Keratinocyte (primary cell): ENCODE data around the gene CBX8. TPM values are rescaled to one million over a fixed set of nuclear protein-coding genes. Genes with fewer than 3 reads are reported as not detected.

Experiments used
- DNase-seq: peaks from one replicate; pipeline ENCODE4 v3.0.0-alpha.2; 2011; ENCODE audit warnings: low read depth, missing footprints, low spot score
- FAIRE-seq: peaks from 2 replicates; lab custom pipeline; 2011; peaks lifted over from hg19 to GRCh38; lab: Jason Lieb, UNC
- H2AFZ ChIP-seq: 2 replicates; pipeline ENCODE4 v1.6.0; 2012; ENCODE audit warnings: low read length, control low read depth, inconsistent platforms; ENCODE audit not compliant: control insufficient read depth
- H3K27ac ChIP-seq: 2 replicates; pipeline ENCODE4 v1.5.1; 2011; ENCODE audit warnings: low read length; ENCODE audit not compliant: control insufficient read depth, insufficient read depth
- H3K27me3 ChIP-seq: 3 replicates; pipeline ENCODE4 v1.6.0; 2011; ENCODE audit warnings: low read length; ENCODE audit not compliant: control insufficient read depth, insufficient read depth; ENCODE audit errors: extremely low read depth
- H3K36me3 ChIP-seq, 2 experiments: 2 replicates in 1 of 2; 3 replicates in 1 of 2; pipeline ENCODE4 v1.5.1; 2011; ENCODE audit warnings: low read length in 2 of 2, mild to moderate bottlenecking in 1 of 2; ENCODE audit not compliant: control insufficient read depth in 2 of 2, insufficient read depth in 2 of 2; ENCODE audit errors: extremely low read depth in 1 of 2
- H3K4me1 ChIP-seq: 3 replicates; pipeline ENCODE4 v1.5.1; 2011; ENCODE audit warnings: low read length; ENCODE audit not compliant: control insufficient read depth, insufficient read depth; ENCODE audit errors: extremely low read depth
- H3K4me2 ChIP-seq: 3 replicates; pipeline ENCODE4 v1.6.0; 2011; ENCODE audit warnings: low read depth, low read length; ENCODE audit not compliant: control insufficient read depth, insufficient read depth; ENCODE audit errors: extremely low read depth
- H3K4me3 ChIP-seq, 3 experiments: fragments of 200-600 bp in 1 of 3; sonication (generic) in 1 of 3; 2 replicates in 2 of 3; 3 replicates in 1 of 3; pipeline ENCODE4 v1.5.1; 2011 to 2016; ENCODE audit warnings: low read length in 3 of 3, mild to moderate bottlenecking in 3 of 3, control low read depth in 2 of 3, inconsistent platforms in 1 of 3, low read depth in 1 of 3, mixed read lengths in 1 of 3, mixed run types in 1 of 3, moderate library complexity in 1 of 3; ENCODE audit not compliant: control insufficient read depth in 2 of 3, insufficient read depth in 2 of 3; ENCODE audit errors: extremely low read depth in 1 of 3
- H3K79me2 ChIP-seq: 2 replicates; pipeline ENCODE4 v1.6.0; 2012; ENCODE audit warnings: low read length; ENCODE audit not compliant: control insufficient read depth, insufficient read depth
- H3K9ac ChIP-seq: 3 replicates; pipeline ENCODE4 v1.6.0; 2011; ENCODE audit warnings: low read length; ENCODE audit not compliant: control insufficient read depth, insufficient read depth; ENCODE audit errors: extremely low read depth
- H3K9me1 ChIP-seq: 3 replicates; pipeline ENCODE4 v1.6.0; 2011; ENCODE audit warnings: low read length; ENCODE audit not compliant: control insufficient read depth, insufficient read depth; ENCODE audit errors: extremely low read depth
- H3K9me3 ChIP-seq: 2 replicates; pipeline ENCODE4 v1.5.1; 2012; ENCODE audit warnings: low read depth, low read length; ENCODE audit not compliant: control insufficient read depth
- H4K20me1 ChIP-seq: 3 replicates; pipeline ENCODE4 v1.6.0; 2011; ENCODE audit warnings: low read length; ENCODE audit not compliant: control insufficient read depth, insufficient read depth; ENCODE audit errors: extremely low read depth
- CTCF ChIP-seq, 3 experiments: IDR thresholded peaks in 1 of 3; conservative IDR thresholded peaks in 1 of 3; optimal IDR thresholded peaks in 1 of 3; 2 replicates in 2 of 3; 3 replicates in 1 of 3; pipeline versions ENCODE3 to v1.5.1; 2011; ENCODE audit warnings: low read length in 3 of 3, mild to moderate bottlenecking in 3 of 3, moderate library complexity in 2 of 3, control low read depth in 1 of 3, inconsistent platforms in 1 of 3; ENCODE audit not compliant: insufficient read depth in 2 of 3; ENCODE audit errors: extremely low read depth in 1 of 3
- EZH2 ChIP-seq: IDR thresholded peaks from one replicate; pipeline ENCODE4 v1.6.1; 2012; ENCODE audit warnings: inconsistent platforms, mild to moderate bottlenecking, low read length, moderate library complexity
- dilution Hi-C: fragments of 300-500 bp; cut with MboI; formaldehyde crosslinking; loops from one replicate; pipeline ENCODE4 v1.7.0; 2020; ENCODE audit warnings: low sequenced_read_pairs; ENCODE audit not compliant: extremely low pct_ligation_motif_present
- polyA plus RNA-seq, 5 experiments: library from polyadenylated mRNA; depleted of rRNA in 3 of 5; stranded (reverse) in 3 of 5; stranded (forward) in 1 of 5; unstranded in 1 of 5; fragments of >200 nt; gene quantifications; 1 replicate in 1 of 5; 2 replicates in 3 of 5; 3 replicates in 1 of 5; pipeline versions ENCODE4 v1.2.1 to v1.2.3, GENCODE V29; 2011 to 2012; ENCODE audit warnings: missing spikeins in 2 of 5, low read depth in 1 of 5, low replicate concordance in 1 of 5

The CBX8 gene
- polyA plus RNA-seq, 1 donor (not counting 4 experiments of a cell fraction or from before 2014, with no cell fraction given), result 0.49 TPM

- Histone ChIP-seq H3K9ac (no peak overlapping the region), H3K4me3 (peak overlapping the region in 1 of 3 experiments; percentile 7), H3K27ac (no peak overlapping the region), H3K79me2 (no peaks in the 10 kb centered on the region), H3K4me1 (peaks cover 5% of the 10 kb centered on the region), H3K36me3 (no peaks in the 10 kb centered on the region), H3K9me1 (no peaks in the 10 kb centered on the region), H3K4me2 (peak overlapping the region; percentile 7), H3K9me3 (no peaks in the 10 kb centered on the region), H3K27me3 (peaks cover 89% of the 10 kb centered on the region), H2AFZ (no peak overlapping the region), H4K20me1 (peaks cover 2% of the 10 kb centered on the region)
- no peak for DNase-seq
- dilution Hi-C loops, result no loop called here
- TF ChIP-seq CTCF (optimal IDR thresholded peaks at IDR 0.05 in 1 of 3, IDR thresholded peaks at IDR 0.05 in 1 of 3, conservative IDR thresholded peaks at IDR 0.05 in 1 of 3; ENCODE audit: extremely low read depth in 1 of 3, insufficient read depth in 2 of 3, low read length in 3 of 3), result no peak
- peak; percentile 84 for TF ChIP-seq EZH2
- no peak for FAIRE-seq
Observed at GRCh38 chr17:79811868-79812352, 15.0 kb upstream of the CBX8 start.

- Histone ChIP-seq H4K20me1 (peaks cover 3% of the 10 kb centered on the region), H3K4me3 (peak overlapping the region in 1 of 3 experiments; percentile 7), H3K9me3 (no peaks in the 10 kb centered on the region), H3K36me3 (no peaks in the 10 kb centered on the region), H3K79me2 (no peaks in the 10 kb centered on the region), H3K4me2 (peak overlapping the region; percentile 7), H3K4me1 (peaks cover 5% of the 10 kb centered on the region), H3K27ac (no peak overlapping the region), H3K9ac (no peak overlapping the region), H2AFZ (no peak overlapping the region), H3K27me3 (peaks cover 89% of the 10 kb centered on the region), H3K9me1 (no peaks in the 10 kb centered on the region)
- TF ChIP-seq EZH2 (no peak), CTCF (optimal IDR thresholded peaks at IDR 0.05 in 1 of 3, IDR thresholded peaks at IDR 0.05 in 1 of 3, conservative IDR thresholded peaks at IDR 0.05 in 1 of 3; ENCODE audit: extremely low read depth in 1 of 3, insufficient read depth in 2 of 3, low read length in 3 of 3) (peak in 2 of 3 experiments; percentile 48 to 56)
- no peak for FAIRE-seq
- no peak for DNase-seq
- dilution Hi-C loops, result no loop called here
Observed at GRCh38 chr17:79811011-79811867, 14.4 kb upstream of the CBX8 start.
